ENCODE results near the gene TAL2.
"Not testable (repeated sequence)": the region's sequence is repeated elsewhere in the genome, so short reads cannot be mapped to it uniquely, and the experiment has no call there.

The TAL2 gene

DNA sequence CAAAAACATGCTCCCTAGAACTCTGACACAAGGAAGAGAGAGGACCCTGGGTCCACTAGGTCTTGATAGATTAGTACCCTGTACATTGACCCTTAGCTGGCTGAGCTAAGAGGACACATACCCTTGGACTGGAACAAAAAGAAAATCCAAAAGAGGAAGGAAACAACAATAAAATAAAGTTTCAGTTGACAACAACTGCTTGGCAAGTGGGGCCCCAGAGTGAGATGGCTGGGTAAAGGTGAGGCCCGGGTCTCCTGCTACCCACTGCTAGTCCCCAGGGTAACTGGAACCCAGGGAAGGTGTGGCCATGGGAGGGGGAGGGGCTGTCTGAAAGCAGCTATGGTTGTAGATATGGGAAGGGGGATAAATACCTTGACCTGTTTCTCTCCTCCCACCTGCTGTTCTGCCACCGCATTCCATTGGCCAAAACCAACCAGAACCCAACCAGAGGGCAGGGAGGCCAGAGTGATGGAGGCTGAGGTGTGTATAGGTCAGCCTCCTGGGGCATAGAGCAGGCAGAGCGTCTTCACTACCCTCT is 11.7 kb downstream of the TAL2 start:
- no peak for DNase-seq

DNA sequence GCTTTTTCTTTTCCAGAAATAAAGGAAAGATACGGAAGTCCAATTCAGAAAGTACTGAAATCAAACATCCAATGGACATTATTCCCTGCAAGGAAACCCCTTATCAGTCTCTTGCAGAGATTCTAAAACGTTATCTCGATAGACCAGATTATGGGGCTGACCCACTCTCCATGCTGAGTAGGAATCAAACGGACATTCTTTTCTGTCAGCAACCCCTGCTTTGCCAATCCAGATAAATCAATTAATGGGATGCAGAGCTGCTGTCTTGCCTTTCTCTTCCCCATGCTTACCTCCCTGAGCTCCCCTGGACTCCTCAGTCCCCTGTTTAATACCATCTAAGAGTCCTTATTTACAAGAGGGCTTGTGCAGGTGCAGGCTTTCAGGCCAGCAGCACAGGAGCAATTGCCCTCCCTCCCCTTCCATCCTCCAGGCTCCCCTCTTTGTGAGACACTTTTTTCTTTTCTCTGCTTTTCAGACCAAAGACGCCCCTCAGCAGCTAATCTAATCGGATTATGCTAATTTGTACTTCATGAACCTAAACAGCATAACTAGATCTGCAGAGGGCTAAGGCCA is 14.2 kb downstream of the TAL2 start:
- DNase-seq: no peak

DNA sequence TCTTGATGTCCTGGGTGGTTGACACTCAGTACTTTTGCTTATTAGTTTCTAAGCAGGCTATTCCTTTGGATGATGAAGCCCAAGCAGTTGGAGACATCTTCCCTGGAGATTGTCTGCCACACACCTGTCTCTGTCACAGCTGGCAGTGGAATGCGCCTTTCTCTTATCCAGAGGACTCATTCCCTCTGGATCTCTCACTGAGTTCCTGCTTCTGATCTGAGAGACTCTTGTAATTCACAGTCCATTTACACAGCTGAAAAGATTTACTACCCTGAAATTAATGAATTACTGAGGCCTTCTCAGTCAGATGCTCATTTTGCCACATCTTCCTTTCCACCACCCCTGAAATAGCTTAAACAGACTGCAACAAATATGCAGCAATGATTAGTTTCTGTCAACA is 15.9 kb downstream of the TAL2 start:
- no peak for DNase-seq

DNA sequence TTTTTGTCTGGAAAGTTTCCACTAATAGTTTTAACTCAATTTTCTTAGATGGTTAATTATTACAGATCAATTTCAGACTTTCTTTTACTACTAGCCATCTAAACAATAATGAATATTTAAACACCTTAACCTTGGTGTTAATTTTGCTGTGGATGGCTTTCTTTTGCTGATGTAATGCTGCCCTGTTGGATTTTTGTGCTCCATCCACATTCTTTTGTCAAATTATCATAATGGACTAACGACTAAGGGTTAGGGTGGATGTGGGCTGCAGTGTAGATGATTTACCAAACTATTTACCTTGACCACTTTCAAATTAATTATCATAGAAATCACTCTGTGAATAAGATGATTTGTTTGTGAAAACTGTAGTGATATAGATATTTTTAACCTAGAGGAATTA is 16.5 kb downstream of the TAL2 start:
- DNase-seq: no peak

DNA sequence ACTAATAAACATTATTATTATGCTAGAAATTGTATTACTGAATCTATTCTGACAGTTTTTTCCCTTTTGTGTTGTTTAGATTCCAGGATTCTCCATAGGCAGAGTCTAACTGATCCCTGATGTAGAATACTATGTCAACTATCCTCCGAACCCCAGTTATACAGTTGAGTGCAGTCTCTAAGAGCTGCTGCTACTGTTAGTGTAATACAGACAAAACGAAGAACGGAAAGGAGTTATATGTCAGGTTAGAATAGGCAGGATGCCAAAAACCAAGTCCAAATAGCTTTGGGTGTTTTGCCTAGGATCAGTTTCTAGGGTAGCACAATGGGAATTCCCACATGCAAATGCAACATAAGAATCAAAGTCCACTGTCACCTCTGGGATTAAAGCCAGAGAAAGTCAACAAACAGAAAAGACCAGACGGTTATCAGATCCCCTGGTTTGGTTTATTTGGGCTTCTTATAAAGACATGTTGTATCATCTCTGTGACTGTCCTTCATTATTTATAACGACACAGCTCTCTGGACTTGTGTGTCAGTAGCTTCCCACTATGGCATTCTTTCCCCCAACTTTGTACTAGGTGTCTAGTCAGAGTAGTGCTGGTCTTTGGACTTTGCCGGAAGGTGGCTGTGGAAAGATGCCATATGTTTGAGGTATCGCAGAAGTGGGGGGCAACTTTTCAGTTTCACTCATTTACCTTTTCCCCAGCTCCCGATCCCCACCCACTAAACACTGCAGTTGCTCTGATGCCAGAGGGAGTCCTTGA is 17.2 kb downstream of the TAL2 start:
- no peak for DNase-seq

DNA sequence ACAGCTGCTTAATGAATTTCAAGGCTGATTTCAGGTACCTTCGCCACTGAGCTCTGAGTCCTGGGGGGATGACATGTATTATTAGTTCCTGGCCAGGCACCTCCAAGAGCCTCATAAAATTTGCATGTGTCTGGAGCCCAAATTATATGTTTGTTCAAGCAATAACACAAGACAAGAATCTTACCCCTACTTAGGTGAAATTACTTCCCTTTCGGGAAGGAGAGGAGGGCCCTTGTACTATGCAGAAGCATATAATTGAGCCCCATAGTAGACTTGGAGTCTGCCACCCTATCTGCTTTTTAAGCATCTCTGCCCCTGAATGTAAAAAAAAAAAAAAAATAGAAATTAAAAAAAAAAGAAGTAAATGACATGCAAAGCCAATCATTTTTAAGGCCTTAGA is 19.1 kb downstream of the TAL2 start:
- DNase-seq: no peak

DNA sequence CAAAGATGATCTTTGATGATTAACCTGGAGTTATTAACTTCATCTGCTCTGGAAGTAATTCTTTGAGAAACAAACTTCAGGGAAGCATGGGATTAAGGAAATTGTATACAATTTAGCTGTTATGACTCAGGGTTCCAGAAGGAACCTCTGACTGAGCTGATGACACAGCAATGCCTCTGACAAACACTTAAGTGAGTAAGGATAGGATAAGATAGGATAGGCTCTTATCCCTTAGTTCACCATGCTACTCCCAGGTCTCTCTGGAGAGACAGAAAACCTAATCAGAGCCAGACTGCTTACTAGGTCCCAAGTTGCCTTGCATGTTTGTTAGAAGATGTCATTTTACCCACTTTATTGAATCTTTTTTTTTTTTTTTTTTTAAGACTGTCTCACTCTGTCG is 19.5 kb downstream of the TAL2 start:
- no peak for DNase-seq

DNA sequence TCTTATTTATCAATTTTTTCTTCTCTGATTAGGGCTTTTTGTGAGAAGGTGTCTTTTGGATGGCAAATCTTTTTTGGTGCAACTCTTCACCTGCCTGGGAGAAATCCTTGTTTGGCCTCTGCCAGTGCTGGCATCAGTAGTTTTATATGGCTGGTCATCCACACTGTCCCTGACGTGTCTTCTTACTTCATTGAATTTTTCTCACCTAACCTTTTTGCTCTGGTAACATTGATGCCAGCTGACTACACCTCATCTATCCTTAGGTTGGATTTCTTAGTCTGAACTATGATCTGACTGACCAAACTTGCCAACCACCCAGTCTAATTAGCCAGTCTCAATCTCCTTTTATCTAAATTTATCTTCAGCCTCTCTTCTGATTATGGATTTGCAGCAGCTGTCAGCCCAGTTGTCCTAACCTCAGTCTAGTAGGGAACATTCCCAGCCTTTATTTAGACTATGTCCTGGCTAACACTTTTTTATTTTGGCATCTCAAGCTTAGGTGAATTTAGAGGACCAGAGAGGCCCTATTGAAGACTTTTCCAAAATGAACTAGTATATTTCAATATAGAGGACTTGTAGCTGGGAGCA is 21.5 kb downstream of the TAL2 start:
- no peak for DNase-seq

DNA sequence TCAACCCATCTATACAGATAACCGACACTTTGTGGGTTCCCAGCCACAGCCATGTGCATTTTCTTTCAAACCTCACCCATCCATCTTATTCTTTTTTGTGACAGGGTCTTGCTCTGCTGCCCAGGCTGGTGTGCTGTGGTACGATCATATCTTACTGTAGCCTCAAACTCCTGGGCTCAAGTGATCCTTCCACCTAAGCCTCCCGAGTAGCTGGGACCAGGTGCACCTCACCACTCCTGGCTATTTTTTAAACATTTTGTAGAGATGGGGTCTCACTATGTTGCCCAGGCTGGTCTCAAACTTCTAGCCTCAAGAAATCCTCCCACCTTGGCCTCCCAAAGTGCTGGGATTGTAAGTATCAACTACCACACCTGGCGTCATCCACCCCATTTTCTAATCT is 24.7 kb downstream of the TAL2 start:
- no peak for DNase-seq

DNA sequence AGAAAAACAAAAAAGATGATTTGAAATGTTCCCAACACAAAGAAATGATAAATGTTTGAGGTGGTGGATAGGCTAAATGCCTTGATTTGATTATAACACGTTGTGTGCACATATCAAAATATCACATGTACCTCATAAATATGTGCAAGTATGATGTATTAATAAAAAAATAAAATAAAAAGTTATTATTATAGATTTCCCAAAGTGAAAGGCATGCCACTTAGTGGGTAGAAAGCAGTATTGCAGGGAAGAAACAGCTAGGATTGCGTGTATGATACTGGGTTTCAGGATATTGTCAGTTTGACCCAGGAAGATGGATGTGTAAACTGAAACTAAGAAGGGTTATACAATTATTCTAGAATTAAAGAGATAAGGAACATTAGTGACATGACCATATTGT is 28.5 kb downstream of the TAL2 start:
- no peak for DNase-seq

DNA sequence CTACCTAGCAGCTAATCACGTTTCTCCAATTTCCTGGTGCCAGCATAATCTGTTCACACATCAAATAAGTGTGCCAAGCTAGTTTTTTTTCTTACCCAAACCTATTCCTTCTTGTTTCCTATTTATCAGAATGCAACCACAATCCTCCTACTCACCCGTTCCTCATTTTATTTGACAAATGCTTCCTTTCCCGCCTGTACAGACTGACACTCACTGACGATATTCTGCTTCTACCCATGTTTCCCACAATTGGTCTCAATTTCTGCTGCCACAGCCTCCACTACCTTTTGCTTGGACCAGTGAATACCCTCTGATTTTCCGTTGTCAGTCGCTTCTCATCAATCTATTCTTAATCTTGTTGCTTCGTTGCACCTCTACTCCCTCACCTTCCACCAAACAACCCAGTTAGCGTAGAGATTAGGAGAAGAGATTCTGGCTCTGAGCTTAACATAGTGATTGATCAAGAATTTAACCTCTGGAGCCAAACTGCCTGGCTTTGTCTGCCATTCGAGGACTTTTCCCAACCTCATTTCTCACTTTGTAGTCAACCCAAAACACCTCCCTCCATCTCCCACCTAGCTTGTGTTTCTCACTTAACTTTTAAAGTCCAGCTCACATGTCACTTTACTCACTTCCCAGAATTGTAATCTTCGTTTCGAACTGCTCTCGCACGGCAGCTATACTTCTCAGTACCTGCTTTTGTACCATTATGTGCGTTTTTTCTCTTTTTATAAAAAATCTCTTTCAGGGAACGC is 31.4 kb downstream of the TAL2 start:
- peak; percentile 36 for DNase-seq

DNA sequence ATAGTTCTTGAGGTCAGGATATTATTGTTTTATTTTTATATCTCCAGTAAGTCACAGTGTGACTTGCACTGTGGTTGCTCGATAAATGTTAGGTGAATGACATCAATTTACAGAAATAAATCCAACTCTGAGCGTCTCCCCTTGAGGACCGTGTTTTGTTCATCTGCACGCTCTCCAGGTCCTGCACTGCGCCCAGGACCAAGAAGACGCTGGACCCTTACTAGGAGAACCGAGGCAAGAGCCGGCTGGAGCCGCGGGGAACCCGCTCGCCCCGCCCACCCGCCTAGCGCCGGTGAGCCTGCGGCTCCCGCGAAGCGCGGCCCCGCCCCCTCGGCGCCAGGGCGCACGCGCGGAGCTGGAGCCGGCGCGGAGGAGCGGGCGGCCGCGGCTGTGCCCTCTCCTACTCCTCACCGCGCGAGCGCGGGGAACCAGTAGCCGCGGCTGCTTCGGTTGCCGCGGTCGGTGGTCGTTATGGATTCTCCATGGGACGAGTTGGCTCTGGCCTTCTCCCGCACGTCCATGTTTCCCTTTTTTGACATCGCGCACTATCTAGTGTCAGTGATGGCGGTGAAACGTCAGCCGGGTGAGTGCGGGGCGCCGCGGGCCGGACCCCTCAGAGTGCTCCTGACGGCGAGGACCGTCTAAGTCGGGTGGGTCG is 32.1 kb downstream of the TAL2 start, which contains the start of gene TMEM38B:
TSS of gene TMEM38B (plus strand) at position 352 of the 658 bp plus-strand sequence. CDS start at position 472, 120 bp downstream.
- peak; percentile 95 for DNase-seq

DNA sequence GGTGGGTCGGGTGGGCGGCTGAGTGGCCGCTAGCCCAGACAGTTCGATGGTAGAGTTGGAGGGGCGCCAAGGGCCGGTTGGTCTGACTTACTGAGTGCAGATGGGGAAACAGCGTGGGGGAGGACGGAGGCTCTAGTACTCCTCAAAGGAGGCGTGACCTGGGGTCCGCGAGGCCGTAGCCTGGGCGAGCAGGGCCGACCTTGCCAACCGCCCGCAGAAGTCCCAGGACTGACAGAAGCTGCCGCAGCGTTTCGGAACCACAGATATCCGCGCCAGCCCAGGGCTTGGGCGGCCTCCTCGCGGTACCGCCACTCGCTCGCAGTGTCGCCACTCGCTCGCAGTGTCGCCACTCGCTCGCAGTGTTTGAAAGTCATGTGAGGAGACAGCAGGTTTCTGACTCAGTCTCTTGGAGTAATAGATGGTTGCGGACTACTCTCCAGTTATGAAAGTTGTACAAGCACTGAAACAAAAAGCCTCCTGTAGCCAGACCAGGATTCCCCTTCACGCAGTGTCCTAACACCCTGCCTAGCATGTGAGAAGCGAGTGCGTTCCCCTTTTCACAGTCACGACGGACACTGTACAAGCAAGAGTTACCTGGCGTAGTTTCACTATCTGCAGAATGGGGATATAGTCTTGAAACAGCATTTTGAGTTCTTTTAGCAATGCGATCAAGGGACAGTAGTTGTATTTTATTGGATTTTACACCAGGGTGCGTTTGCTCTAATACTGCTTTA is 32.8 kb downstream of the TAL2 start:
- peak; percentile 87 for DNase-seq

DNA sequence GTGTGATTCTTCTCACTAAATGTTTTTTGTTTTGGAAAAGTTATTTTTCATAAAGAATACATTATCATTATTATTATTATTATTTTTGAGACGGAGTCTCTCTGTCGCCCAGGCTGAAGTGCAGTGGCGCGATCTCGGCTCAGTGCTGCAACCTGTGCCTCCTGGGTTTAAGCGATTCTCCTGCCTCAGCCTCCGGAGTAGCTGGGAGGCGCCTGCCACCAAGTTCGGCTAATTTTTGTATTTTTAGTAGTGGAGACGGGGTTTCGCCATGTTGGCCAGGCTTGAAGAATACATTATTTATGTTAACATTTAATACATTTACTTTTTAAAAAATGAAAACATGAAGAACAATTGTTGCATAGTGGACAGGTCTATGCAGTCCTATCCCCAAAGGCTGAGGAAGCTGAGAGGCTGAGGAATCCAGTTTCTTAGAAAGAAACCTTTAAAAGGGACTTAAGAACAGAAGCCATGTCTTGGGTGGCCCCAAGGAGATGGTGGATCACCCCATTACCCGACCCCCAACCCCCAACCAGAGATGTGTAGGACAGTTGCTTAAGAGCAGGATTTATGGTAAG is 34.0 kb downstream of the TAL2 start:
- no peak for DNase-seq

DNA sequence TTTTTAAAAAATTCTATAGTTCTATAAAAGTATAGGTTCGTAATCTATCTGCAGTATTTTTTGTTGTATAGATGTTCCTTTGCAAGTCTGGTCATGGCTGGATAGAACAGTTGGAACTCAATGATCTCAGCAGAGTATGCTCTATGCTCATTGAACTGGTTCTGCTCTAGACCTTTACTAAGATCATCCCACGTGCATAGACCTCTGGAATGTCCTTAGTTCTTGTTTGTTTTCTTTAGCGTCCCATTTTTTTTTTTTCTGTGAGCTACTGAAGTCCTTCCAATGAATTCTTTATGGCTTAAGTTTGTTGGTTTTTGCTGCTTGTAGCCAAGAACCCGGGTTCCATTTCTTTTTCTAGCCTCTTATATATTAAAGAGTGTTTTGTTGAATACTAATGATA is 35.6 kb downstream of the TAL2 start:
- no peak for DNase-seq

DNA sequence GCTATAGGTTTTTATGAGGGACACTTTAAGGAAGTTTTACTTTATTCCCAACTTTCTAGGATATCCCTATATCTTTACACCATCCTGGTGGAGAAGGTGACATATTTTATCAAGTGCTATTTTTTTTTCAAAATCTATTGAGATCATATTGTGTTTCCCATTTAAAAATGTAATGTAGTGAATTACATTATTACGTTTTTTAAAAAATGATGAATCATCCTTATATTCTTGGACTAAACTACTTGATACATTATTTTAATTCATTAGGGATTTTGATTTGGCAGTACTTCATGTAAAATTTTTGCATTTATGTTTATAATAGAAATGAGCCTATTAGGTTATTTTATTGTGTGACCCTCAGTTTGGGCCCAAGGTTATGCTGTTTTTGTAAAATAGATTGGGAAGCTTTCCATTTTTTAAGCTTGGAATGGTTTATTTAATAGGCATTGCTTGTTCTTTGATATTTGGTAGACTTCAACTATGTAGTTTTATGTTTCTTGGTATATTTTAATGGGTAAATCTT is 36.2 kb downstream of the TAL2 start:
- DNase-seq: no peak

DNA sequence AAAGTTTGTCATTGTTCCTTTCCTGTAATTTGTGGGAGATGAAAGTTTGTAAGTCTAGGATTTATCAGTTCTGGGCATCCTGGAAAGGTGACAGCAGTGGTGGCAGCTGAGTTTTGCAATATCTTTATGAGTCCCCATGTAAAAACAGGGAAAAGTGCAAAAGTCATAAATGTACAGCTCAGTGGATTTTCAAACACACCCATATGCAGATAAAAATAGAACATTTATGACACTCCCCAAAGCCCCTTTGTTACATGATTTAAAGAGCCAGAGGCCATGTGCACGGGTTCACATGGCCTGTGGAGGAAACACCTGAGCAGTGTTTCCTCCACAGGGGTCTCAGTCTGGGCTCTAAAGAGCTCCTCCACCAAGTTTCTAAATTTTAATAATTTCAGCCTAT is 38.4 kb downstream of the TAL2 start:
- no peak for DNase-seq

DNA sequence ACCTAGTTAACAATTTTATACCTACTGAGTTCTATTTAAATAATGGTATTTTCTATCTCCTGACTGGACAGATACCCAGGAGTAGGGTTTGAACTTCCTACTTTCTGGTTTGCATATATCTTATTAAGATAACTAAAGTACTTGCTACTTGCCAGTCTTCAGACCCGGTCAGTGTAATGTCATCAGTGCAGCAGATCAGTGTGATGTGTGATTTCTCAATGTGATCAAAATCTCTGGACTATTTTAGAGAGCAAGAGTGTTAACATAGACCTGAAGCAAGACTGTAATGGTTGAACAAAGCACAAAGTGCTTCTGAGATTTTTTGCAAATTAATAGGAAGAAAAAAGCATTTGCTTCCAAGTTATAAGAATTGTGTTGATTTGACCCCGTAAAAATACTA is 38.9 kb downstream of the TAL2 start:
- no peak for DNase-seq

DNA sequence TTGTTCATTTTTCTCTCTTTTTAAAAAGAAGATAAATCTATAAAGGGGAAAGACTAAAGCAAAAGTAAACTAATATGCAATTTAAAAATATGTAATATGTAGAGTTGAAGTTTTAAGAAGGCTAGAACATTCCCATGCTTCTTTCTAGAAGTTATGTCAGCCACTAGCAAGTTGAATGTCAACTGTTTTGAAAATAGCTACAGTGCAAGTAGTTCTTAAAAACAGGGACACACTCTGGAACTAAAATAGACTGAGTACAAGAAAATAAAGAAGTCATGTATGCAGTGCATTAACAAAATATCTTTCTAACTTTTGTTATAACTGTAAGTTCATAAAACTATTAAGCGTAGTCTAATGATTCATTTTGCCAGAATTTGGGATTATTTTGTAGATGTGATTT is 40.0 kb downstream of the TAL2 start:
- no peak for DNase-seq

DNA sequence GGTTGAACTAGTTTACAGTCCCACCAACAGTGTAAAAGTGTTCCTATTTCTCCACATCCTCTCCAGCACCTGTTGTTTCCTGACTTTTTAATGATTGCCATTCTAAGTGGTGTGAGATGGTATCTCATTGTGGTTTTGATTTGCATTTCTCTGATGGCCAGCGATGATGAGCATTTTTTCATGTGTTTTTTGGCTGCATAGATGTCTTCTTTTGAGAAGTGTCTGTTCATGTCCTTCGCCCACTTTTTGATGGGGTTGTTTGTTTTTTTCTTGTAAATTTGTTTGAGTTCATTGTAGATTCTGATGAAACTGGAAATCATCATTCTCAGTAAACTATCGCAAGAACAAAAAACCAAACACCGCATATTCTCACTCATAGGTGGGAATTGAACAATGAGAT is 41.4 kb downstream of the TAL2 start:
- not testable (repeated sequence) for DNase-seq

DNA sequence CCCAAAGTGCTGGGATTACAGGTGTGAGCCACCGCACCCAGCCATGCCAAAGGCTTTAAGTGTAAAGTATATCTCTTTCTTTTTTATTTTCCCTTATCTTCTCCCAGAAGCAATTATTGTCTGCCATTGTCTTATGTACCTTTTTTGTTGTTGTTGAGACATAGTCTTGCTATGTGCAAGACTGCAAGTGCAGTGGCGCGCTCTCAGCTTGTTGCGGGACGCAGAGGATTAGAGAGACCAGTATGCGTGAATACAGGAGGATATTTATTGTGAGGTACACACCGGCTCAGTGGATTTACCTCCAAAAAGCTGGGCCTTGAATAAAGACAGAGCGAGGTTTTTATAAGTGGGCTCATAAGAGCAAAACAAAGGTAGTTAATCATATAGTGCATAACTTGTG is 43.9 kb downstream of the TAL2 start:
- no peak for DNase-seq
